Measurements from ENCODE around the gene PRXL2C. TPM values are rescaled to one million over a fixed set of nuclear protein-coding genes. Genes with fewer than 3 reads are reported as not detected.

PRXL2C gene
- total and polyA plus RNA-seq, 8 donors, result 5.6 to 35.0 (median 7.9) TPM

GRCh38 chr9:96651626-96652025, 3.5 kb downstream of the PRXL2C start:
- Histone ChIP-seq H3K36me3 (peaks cover 18 to 62% (median 47%) of the 10 kb centered on the region in 4 donors), H3K27me3 (no peaks in the 10 kb centered on the region), H3K9me3 (no peaks in the 10 kb centered on the region), H3K4me3 (no peak overlapping the region), H3K4me1 (peaks cover 4 to 34% (median 14%) of the 10 kb centered on the region in 4 donors), H3K27ac (no peak overlapping the region)
- DNase-seq, result peak in 1 of 2 donors; percentile 30
- no peak for TF ChIP-seq POLR2A (IDR thresholded peaks at IDR 0.05)
- peak in 4 of 7 experiments; percentile 9 to 28 (median 24) for TF ChIP-seq CTCF (IDR thresholded peaks at IDR 0.05)
- intact Hi-C loops (cut with DNase I; ENCODE audit: low total_unique reads), result loop anchor here (10.0 kb wide), 1 partner anchor 217 kb away; no protein-coding TSS in a partner anchor

GRCh38 chr9:96649620-96650324, 5.3 kb downstream of the PRXL2C start:
- Histone ChIP-seq H3K27ac (no peak overlapping the region), H3K4me3 (no peak overlapping the region), H3K36me3 (peaks cover 24 to 79% (median 62%) of the 10 kb centered on the region in 4 donors), H3K9me3 (no peaks in the 10 kb centered on the region), H3K27me3 (no peaks in the 10 kb centered on the region), H3K4me1 (peaks cover 0 to 31% (median 8%) of the 10 kb centered on the region in 4 donors)
- TF ChIP-seq CTCF (IDR thresholded peaks at IDR 0.05) (no peak), POLR2AphosphoS5 (IDR thresholded peaks at IDR 0.05) (no peak), EP300 (IDR thresholded peaks at IDR 0.05) (no peak), POLR2A (IDR thresholded peaks at IDR 0.05) (no peak)
- no peak for DNase-seq
- WGBS, 5 donors, result 59 to 72% (median 68%) methylated on average over 1 of the region's 1 CpG
- intact Hi-C loops (cut with DNase I; ENCODE audit: low total_unique reads), result loop anchor here (10.0 kb wide), 1 partner anchor 215 kb away; no protein-coding TSS in a partner anchor

GRCh38 chr9:96646081-96646991, 8.8 kb downstream of the PRXL2C start:
- intact Hi-C loops (cut with DNase I; ENCODE audit: low total_unique reads), result no loop called here
- 70 to 89% (median 81%) methylated on average over 13 of the region's 13 CpGs for WGBS, 5 donors

More at GRCh38 chr9:96646081-96646991, 8.8 kb downstream of the PRXL2C start:
- TF ChIP-seq POLR2A (IDR thresholded peaks at IDR 0.05), result no peak
- peak in 1 of 3 donors; percentile 27 for TF ChIP-seq POLR2AphosphoS5 (IDR thresholded peaks at IDR 0.05)
- TF ChIP-seq CTCF (IDR thresholded peaks at IDR 0.05), result no peak
- TF ChIP-seq EP300 (IDR thresholded peaks at IDR 0.05), result no peak
- DNase-seq, result peak in 1 of 2 donors; percentile 28
- H3K4me3 ChIP-seq, result no peak overlapping the region
- no peaks in the 10 kb centered on the region for H3K27me3 ChIP-seq
- H3K27ac ChIP-seq, result peak overlapping the region in 4 of 5 donors; percentile 42 to 59 (median 50)
- H3K36me3 ChIP-seq, result peaks cover 31 to 95% (median 92%) of the 10 kb centered on the region in 4 donors
- H3K4me1 ChIP-seq, result peaks cover 0 to 15% (median 0%) of the 10 kb centered on the region in 4 donors
- H3K9me3 ChIP-seq, result no peaks in the 10 kb centered on the region
